OCI-LY1 (cell line): Measurements from ENCODE around the gene TMEM59.

ENCODE experiments used
- EZH2 ChIP-seq: fragments of 200-600 bp; sonication (generic), shearing (Covaris generic); IDR thresholded peaks from 2 replicates; pipeline ENCODE4 v1.8.0; 2017; ENCODE audit warnings: borderline replicate concordance, mixed run types, mild to moderate bottlenecking, antibody characterized with exemption, low read length, moderate library complexity, mixed read lengths
- TF ChIP-seq, protein P1 (sequence below): fragments of 200-600 bp; sonication (generic), shearing (Covaris generic); IDR thresholded peaks from 2 replicates; pipeline ENCODE4 v1.5.1; 2017; ENCODE audit warnings: mild to moderate bottlenecking, antibody characterized with exemption, low read length, moderate library complexity, mixed read lengths

GRCh38 chr1:54070171-54070837 lies 17.3 kb upstream of the TMEM59 start:
- TF ChIP-seq, protein P1, sequence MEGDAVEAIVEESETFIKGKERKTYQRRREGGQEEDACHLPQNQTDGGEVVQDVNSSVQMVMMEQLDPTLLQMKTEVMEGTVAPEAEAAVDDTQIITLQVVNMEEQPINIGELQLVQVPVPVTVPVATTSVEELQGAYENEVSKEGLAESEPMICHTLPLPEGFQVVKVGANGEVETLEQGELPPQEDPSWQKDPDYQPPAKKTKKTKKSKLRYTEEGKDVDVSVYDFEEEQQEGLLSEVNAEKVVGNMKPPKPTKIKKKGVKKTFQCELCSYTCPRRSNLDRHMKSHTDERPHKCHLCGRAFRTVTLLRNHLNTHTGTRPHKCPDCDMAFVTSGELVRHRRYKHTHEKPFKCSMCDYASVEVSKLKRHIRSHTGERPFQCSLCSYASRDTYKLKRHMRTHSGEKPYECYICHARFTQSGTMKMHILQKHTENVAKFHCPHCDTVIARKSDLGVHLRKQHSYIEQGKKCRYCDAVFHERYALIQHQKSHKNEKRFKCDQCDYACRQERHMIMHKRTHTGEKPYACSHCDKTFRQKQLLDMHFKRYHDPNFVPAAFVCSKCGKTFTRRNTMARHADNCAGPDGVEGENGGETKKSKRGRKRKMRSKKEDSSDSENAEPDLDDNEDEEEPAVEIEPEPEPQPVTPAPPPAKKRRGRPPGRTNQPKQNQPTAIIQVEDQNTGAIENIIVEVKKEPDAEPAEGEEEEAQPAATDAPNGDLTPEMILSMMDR = peak; percentile 96
- TF ChIP-seq EZH2 = no peak
